T-cell (primary cell): ENCODE measurements around the gene ANKS1A. TPM values are rescaled to one million over a fixed set of nuclear protein-coding genes. Genes with fewer than 3 reads are reported as not detected.

Experiments used
- ATAC-seq, 4 experiments: fragments of 200-7000 bp in 3 of 4; fragments of 150-1000 bp in 1 of 4; cut with Tn5 transposase; replicated peaks in 1 of 4; 1 replicate in 3 of 4; 2 replicates in 1 of 4; pipeline ENCODE4 v1.10.0; 2021; ENCODE audit warnings: moderate library complexity in 3 of 4, mild to moderate bottlenecking in 2 of 4, moderate number of reproducible peaks in 1 of 4
- CTCF ChIA-PET, 2 donors: fragments of 300-600 bp; sonication (Branson Sonifier 250); formaldehyde crosslinking; loops; one replicate each; lab custom pipeline; 2022; ENCODE audit warnings: antibody characterized with exemption in 2 of 2; lab: Charles Lee
- POLR2A ChIA-PET, 2 donors: fragments of 300-600 bp; sonication (Branson Sonifier 250); formaldehyde crosslinking; loops; one replicate each; lab custom pipeline; 2022; ENCODE audit warnings: antibody characterized with exemption in 2 of 2; lab: Charles Lee
- DNase-seq, 35 experiments: peaks; one replicate each; pipeline versions ENCODE4 v3.0.0 to v3.0.0-alpha.2; 2013 to 2023
- H3K27ac ChIP-seq: one replicate; pipeline ENCODE4 v1.5.1; 2013; ENCODE audit warnings: low read length
- H3K27me3 ChIP-seq, 2 experiments: replicated peaks in 1 of 2; 1 replicate in 1 of 2; 2 replicates in 1 of 2; pipeline versions ENCODE4 v1.6.1 to v1.7.0; 2013; ENCODE audit warnings: low read length in 1 of 2, mixed read lengths in 1 of 2; ENCODE audit not compliant: control insufficient read depth in 2 of 2, insufficient read depth in 2 of 2; ENCODE audit errors: extremely low read depth in 1 of 2
- H3K36me3 ChIP-seq, 2 donors: 1 replicate in 1 of 2; 2 replicates in 1 of 2; pipeline versions ENCODE4 v1.6.1 to v1.7.0; 2013; ENCODE audit warnings: low read length in 1 of 2; ENCODE audit not compliant: control insufficient read depth in 2 of 2, insufficient read depth in 1 of 2; ENCODE audit errors: extremely low read depth in 1 of 2
- H3K4me1 ChIP-seq, 2 experiments: 1 replicate in 1 of 2; 2 replicates in 1 of 2; pipeline versions ENCODE4 v1.6.1 to v1.7.0; 2013; ENCODE audit warnings: low read length in 2 of 2, mixed read lengths in 1 of 2; ENCODE audit not compliant: insufficient read depth in 2 of 2, control insufficient read depth in 1 of 2; ENCODE audit errors: extremely low read depth in 1 of 2
- H3K4me3 ChIP-seq, 2 donors: 1 replicate in 1 of 2; 2 replicates in 1 of 2; pipeline versions ENCODE4 v1.5.1 to v1.7.0; 2013; ENCODE audit warnings: mild to moderate bottlenecking in 2 of 2, low read length in 1 of 2, moderate library complexity in 1 of 2; ENCODE audit not compliant: control insufficient read depth in 1 of 2; ENCODE audit errors: extremely low read depth in 1 of 2
- H3K9me3 ChIP-seq: 2 replicates; pipeline ENCODE4 v1.7.0; 2013
- H3K27ac Mint-ChIP-seq, 2 donors: one replicate each; pipeline ENCODE4 v1.8.0; 2020 to 2021; ENCODE audit warnings: mild to moderate bottlenecking in 2 of 2, mixed read lengths in 2 of 2
- H3K27me3 Mint-ChIP-seq, 2 donors: one replicate each; pipeline ENCODE4 v1.8.0; 2021 to 2022; ENCODE audit warnings: mixed read lengths in 2 of 2
- H3K36me3 Mint-ChIP-seq: one replicate; pipeline ENCODE4 v1.8.0; 2021; ENCODE audit warnings: mixed read lengths
- H3K4me1 Mint-ChIP-seq, 3 donors: one replicate each; pipeline ENCODE4 v1.8.0; 2020 to 2022; ENCODE audit warnings: mixed read lengths in 3 of 3, mild to moderate bottlenecking in 1 of 3
- H3K4me3 Mint-ChIP-seq, 3 donors: one replicate each; pipeline ENCODE4 v1.8.0; 2020 to 2022; ENCODE audit warnings: mild to moderate bottlenecking in 3 of 3, mixed read lengths in 3 of 3, moderate library complexity in 3 of 3
- H3K9me3 Mint-ChIP-seq, 3 donors: one replicate each; pipeline ENCODE4 v1.8.0; 2020 to 2022; ENCODE audit warnings: mixed read lengths in 3 of 3
- WGBS: methylation state at CpG from one replicate; pipeline ENCODE4 v1.1.5; 2013; ENCODE audit warnings: missing lambda C conversion rate; ENCODE audit not compliant: insufficient coverage; 5-methylcytosine and 5-hydroxymethylcytosine counted together
- total RNA-seq, 35 experiments: library from RNA in 6 of 35; stranded (reverse) in 6 of 35; fragments of 120-200 nt in 1 of 35; gene quantifications; one replicate each; pipeline versions ENCODE4 v1.2.1 to v1.2.4 and lab custom pipeline; 2013 to 2026

The ANKS1A gene
- total RNA-seq, 5 donors from 2014 or later (not counting 1 experiment from before 2014, with no cell fraction given), result 11.1 to 14.4 (median 11.7) TPM

DNA sequence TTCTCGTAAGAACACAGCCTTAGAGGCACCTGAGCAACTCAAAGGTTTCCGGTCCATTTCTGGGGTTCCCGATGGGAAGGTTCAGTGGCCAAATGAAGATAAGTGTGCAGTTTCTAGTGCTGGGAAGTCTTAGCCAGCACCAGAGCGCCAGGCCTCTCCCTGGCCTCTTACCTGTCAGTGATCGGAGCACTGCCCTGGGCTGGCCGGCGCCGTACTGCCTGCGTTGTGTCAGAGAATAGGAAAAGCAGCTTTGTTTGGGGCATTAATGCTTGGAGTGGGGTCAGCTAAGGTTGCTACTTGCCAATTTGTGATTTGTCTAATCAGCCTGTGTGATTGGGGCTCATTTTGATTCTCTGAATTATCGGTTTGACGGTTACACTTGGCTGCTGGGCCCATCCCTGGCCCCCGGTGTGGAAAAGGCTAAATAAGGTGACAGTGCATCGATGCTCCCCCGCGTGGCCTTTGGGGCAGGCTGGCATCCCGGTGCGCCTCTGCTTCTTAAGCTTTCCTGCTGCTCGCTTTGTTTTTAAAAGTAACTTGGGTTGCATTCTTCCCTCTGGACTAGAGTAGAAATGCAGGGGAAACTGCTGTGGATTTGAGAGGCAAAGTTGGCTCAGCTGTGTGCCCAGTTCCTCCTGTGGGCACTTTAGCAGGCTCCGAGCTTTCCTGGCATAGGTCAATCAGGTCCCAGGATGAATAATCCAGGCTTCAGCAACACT is 200.3 kb downstream of the ANKS1A start:
- H3K27ac Mint-ChIP-seq, result no peak overlapping the region
- DNase-seq (no peak), ATAC-seq (no peak)
- H3K4me1 Mint-ChIP-seq, result no peaks in the 10 kb centered on the region
- peaks cover 57% of the 10 kb centered on the region for H3K36me3 Mint-ChIP-seq
- Histone ChIP-seq H3K27ac (no peak overlapping the region), H3K36me3 (peaks cover 19 to 20% of the 10 kb centered on the region in 2 donors), H3K4me3 (no peak overlapping the region), H3K4me1 (no peaks in the 10 kb centered on the region), H3K27me3 (no peaks in the 10 kb centered on the region), H3K9me3 (no peaks in the 10 kb centered on the region)
- H3K4me3 Mint-ChIP-seq, result no peak overlapping the region
- no peaks in the 10 kb centered on the region for H3K27me3 Mint-ChIP-seq
- ChIA-PET CTCF (no interaction called here), POLR2A (no interaction called here)
- 96% methylated on average over 18 of the region's 19 CpGs for WGBS
- H3K9me3 Mint-ChIP-seq, result no peaks in the 10 kb centered on the region

DNA sequence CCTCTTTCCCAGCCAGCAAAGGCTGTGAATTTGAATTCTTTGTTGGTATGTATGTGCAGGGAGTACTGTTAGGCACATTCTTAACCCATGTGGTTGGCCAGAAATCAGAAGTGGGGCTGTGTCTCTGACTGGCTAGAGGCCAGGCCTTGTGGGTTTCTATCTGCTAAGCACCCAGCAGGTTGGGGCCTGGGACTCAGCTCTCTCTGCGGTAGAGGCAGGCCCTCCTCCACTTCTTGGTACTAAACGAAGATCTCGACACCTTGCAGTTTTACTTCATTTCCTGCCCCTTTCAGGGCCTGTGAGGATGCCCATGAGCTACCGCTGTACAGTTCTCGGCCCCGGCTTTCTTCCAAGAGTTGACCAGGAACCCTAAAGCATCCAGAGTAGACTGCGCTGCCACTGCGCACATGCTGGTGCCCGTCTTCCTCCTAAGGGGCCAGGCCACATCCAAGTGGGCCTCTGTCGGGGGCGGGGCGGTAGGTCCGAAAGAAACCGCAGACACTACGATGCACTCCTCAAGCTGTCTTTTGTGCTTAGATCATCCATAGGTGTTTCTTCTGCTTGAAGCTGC is 201.0 kb downstream of the ANKS1A start:
- no peaks in the 10 kb centered on the region for H3K4me1 Mint-ChIP-seq
- ChIA-PET CTCF (no interaction called here), POLR2A (no interaction called here)

DNA sequence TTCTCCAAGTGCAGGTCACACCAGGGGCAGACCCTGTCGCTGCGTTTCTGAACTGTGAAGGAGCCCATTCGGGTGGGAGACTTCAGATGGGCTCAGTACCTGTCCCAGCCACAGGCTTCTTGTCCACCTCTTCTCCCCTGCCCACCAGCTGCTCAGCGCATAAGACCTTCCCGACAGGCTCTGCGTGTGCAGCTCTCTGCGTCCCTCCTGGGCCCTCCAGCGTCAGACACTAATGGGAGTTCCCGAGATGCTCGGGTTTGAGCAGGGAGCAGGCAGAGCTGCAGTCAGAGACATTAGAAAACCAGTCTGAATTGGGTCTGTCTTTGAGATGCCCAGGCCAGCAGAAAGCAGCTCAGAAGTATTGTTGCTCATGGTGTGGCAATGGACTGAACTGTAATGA is 201.7 kb downstream of the ANKS1A start:
- Mint-ChIP-seq H3K4me1 (no peaks in the 10 kb centered on the region), H3K27ac (no peak overlapping the region), H3K27me3 (no peaks in the 10 kb centered on the region), H3K9me3 (no peaks in the 10 kb centered on the region), H3K36me3 (peaks cover 50% of the 10 kb centered on the region), H3K4me3 (no peak overlapping the region)
- Histone ChIP-seq H3K27me3 (no peaks in the 10 kb centered on the region), H3K4me1 (no peaks in the 10 kb centered on the region), H3K36me3 (peaks cover 8 to 11% of the 10 kb centered on the region in 2 donors), H3K27ac (no peak overlapping the region), H3K9me3 (no peaks in the 10 kb centered on the region), H3K4me3 (no peak overlapping the region)
- ChIA-PET POLR2A (no interaction called here), CTCF (interaction anchor here in 1 of 2 donors (1.0 kb wide), 1 partner anchor 150 kb away, joined by 3 read pairs; no protein-coding TSS in a partner anchor)
- no peak for ATAC-seq
- no peak for DNase-seq
- WGBS, result 94% methylated on average over 10 of the region's 10 CpGs

More for the DNA sequence above, 201.0 kb downstream of the ANKS1A start:
- H3K4me3 Mint-ChIP-seq, result no peak overlapping the region
- no peak for ATAC-seq
- WGBS, result 69% methylated on average over 12 of the region's 15 CpGs
- no peaks in the 10 kb centered on the region for H3K9me3 Mint-ChIP-seq
- H3K9me3 ChIP-seq, result no peaks in the 10 kb centered on the region
- no peaks in the 10 kb centered on the region for H3K4me1 ChIP-seq
- no peak for DNase-seq
- H3K36me3 Mint-ChIP-seq, result peaks cover 55% of the 10 kb centered on the region
- no peak overlapping the region for H3K27ac ChIP-seq
- H3K4me3 ChIP-seq, result no peak overlapping the region
- no peaks in the 10 kb centered on the region for H3K27me3 ChIP-seq
- H3K36me3 ChIP-seq, result peaks cover 14 to 15% of the 10 kb centered on the region in 2 donors
- H3K27ac Mint-ChIP-seq, result no peak overlapping the region
- H3K27me3 Mint-ChIP-seq, result no peaks in the 10 kb centered on the region

DNA sequence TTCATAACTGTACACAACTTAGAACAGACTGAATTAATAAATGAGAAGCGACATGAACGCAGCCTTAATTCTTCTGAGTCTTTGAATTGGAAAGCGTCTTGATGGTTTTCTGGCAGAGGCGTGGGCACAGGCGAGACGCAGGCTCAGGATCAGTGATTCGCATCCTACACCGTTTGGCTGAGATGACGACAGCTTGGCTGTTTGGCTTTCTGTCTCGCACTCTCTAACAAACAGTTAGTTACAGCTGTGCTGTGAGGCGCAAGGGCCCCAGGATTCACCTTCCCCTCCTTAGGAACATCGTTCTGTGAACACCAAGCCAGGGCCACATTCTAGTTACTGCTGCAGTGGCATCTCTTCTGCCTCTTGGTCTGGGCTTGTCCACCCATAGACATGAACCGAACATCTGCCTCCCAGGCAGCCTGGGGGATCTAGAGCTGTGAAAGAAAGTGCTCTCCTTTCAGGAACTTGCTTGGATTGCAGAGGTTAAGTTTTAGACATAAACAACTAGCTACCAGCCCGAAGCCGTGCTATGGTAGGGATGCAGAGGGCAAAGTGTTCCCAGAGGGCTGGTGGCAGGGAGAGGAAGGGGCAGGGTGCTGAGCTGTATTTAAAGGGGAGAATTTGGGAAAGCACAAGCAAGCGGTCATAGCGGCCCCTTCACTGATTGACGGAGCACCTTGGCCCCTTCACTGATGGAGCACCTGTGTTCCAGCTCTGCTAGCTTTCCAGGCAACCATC is 202.5 kb downstream of the ANKS1A start:
- no peaks in the 10 kb centered on the region for H3K27me3 Mint-ChIP-seq
- Histone ChIP-seq H3K4me3 (no peak overlapping the region), H3K27me3 (no peaks in the 10 kb centered on the region), H3K27ac (no peak overlapping the region), H3K36me3 (peaks cover 3 to 11% of the 10 kb centered on the region in 2 donors), H3K9me3 (no peaks in the 10 kb centered on the region), H3K4me1 (no peaks in the 10 kb centered on the region)
- ChIA-PET CTCF (interaction anchor here in 1 of 2 donors (1.0 kb wide), 1 partner anchor 149 kb away, joined by 3 read pairs; no protein-coding TSS in a partner anchor), POLR2A (no interaction called here)
- DNase-seq, result no peak
- 99% methylated on average over 11 of the region's 18 CpGs for WGBS
- no peak overlapping the region for H3K27ac Mint-ChIP-seq
- no peak overlapping the region for H3K4me3 Mint-ChIP-seq
- peaks cover 44% of the 10 kb centered on the region for H3K36me3 Mint-ChIP-seq
- H3K9me3 Mint-ChIP-seq, result no peaks in the 10 kb centered on the region
- ATAC-seq, result no peak
- no peaks in the 10 kb centered on the region for H3K4me1 Mint-ChIP-seq

DNA sequence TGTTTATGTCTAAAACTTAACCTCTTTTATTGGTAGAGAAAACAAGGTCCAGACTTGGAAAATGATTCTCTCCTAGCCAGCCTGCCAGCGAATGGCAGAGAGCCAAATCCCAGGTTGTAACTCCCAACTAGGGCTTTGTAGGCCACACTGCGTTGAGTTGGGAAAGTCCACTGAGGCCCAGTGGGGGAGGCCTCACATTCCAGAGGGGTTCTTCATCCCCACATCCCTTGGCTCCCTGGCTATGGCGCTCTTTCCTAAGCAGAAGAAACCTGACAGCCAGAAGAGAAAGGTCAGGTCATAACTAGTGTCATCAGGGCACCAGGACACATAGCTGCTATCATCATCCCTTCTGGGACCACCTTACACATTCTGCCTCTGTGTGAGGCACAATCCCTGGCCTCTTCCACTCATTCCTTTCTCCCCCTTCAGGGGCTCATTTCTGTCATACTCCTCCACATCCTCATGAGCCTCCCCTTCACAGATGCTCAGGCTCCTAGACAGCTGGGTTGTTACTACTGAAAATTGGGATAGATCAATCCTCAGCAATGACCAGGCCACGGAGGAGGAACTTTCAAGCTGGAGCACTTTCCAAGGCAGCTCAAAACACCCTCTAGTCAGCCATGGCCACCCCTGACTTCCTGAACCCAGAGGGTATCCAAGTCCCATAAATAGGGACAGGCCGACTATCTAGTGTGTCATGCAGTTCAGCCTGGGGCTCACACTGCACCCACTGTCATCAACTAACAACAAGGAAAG is 203.5 kb downstream of the ANKS1A start:
- WGBS, result 76% methylated on average over 5 of the region's 5 CpGs
- Mint-ChIP-seq H3K36me3 (peaks cover 37% of the 10 kb centered on the region), H3K9me3 (no peaks in the 10 kb centered on the region), H3K27me3 (no peaks in the 10 kb centered on the region), H3K4me1 (no peaks in the 10 kb centered on the region), H3K27ac (no peak overlapping the region), H3K4me3 (no peak overlapping the region)
- DNase-seq (no peak), ATAC-seq (no peak)
- Histone ChIP-seq H3K9me3 (no peaks in the 10 kb centered on the region), H3K27me3 (no peaks in the 10 kb centered on the region), H3K4me1 (no peaks in the 10 kb centered on the region), H3K27ac (no peak overlapping the region), H3K4me3 (no peak overlapping the region), H3K36me3 (peaks cover 3 to 4% of the 10 kb centered on the region in 2 donors)
- POLR2A ChIA-PET, result no interaction called here
- CTCF ChIA-PET, result no interaction called here

DNA sequence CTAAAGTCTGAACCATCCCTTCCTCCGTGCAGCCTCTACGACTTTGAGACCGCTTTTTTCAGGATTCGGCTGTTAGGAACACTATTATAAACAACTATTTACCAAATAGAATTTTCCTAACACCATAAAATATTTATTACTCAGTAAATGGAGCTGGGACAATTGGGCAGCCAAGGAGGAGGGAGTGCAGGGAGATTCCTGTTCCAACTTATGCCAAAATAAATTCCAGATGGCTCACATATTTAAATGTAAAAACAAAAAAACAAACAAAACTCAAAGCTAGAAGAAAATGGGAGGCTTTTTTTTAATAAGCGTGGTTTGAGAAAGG is 204.0 kb downstream of the ANKS1A start:
- no peaks in the 10 kb centered on the region for H3K4me1 ChIP-seq
- no peak for ATAC-seq
- WGBS, result no CpG with 5 or more reads among the region's 5 CpGs
- Mint-ChIP-seq H3K9me3 (no peaks in the 10 kb centered on the region), H3K36me3 (peaks cover 32% of the 10 kb centered on the region), H3K4me1 (no peaks in the 10 kb centered on the region), H3K27ac (no peak overlapping the region), H3K27me3 (no peaks in the 10 kb centered on the region), H3K4me3 (no peak overlapping the region)
- POLR2A ChIA-PET, result no interaction called here
- no peaks in the 10 kb centered on the region for H3K27me3 ChIP-seq
- CTCF ChIA-PET, result no interaction called here
- no peak for DNase-seq
- no peak overlapping the region for H3K4me3 ChIP-seq
- no peak overlapping the region for H3K27ac ChIP-seq
- no peaks in the 10 kb centered on the region for H3K9me3 ChIP-seq
- H3K36me3 ChIP-seq, result peaks cover 3% of the 10 kb centered on the region in 2 donors
